HG03460 (cell line): Measurements from ENCODE around the gene NR2F6.
"Not testable (repeated sequence)": the region's sequence is repeated elsewhere in the genome, so short reads cannot be mapped to it uniquely, and the experiment has no call there.

Experiments
- ATAC-seq: cut with Tn5 transposase; IDR thresholded peaks from one replicate; pipeline ENCODE4 v1.9.1; 2021; ENCODE audit not compliant: unreplicated experiment

NR2F6 gene

DNA sequence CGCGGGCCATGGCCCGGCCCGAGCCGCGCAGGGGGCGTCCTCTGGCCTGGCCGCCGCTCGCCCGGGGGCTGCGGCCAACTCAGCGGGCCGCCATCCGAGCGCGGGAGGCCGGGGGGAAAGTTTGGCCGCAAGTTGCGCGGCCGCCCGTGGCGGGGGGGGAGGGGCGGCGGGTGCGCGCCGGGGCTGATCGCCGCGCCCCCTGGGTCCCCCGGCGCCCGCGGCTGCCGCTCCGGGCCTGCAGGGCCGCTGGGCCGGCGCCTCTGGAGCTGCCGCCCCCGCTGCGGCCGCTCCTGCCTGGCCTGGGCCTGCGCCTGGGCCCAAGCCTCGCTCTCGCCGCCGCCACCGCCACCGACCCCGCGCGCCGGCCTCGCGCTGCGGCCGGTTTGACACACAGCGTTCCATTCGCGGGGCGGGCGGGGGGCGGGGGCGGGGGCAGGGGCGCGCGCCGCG lies at the start of gene NR2F6:
TSS of gene NR2F6 (minus strand) at position 385 of the 450 bp plus-strand sequence. CDS start 699 bp downstream, outside the sequence.
- ATAC-seq, result peak; percentile 16

DNA sequence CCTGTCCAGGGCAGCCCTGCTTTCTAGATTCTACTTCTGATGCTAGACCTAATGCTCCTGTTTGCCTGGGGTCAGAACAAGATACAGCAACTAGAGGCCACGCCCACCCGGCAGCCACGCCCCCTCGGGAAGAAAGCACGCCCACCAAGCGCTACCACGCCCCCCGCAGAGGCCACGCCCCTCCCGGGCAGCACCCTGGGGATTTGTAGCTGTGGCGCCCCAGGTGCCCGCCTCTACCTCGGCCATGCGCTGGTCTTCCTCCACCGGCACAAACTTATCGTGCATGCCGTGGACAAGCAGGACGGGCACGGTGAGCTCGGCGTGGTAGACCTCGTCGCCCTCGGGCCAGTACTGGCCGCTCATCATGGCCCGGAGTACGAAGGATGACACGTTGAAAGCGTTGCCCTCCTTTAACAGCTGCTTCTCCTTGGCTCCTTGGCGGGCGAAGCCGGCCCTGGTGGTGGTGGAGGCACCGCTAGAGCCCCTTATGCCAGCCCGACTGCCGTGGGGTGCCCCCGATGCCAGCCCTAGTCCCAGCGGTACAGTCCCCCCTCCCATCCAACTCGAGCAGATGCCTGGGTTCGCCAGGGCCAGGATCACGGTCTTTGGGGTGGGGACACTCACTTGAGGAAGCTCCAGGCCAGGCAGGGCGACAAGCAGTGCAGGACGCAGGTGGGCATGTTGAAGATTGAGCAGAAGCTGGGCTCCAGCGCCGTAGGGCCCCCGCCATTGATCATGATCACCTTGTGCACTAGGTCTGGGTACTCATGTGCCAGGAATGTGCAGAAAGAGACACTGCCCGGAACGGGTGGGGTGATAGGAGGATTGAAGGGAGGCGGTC lies 48.6 kb upstream of the NR2F6 start:
- no peak for ATAC-seq

DNA sequence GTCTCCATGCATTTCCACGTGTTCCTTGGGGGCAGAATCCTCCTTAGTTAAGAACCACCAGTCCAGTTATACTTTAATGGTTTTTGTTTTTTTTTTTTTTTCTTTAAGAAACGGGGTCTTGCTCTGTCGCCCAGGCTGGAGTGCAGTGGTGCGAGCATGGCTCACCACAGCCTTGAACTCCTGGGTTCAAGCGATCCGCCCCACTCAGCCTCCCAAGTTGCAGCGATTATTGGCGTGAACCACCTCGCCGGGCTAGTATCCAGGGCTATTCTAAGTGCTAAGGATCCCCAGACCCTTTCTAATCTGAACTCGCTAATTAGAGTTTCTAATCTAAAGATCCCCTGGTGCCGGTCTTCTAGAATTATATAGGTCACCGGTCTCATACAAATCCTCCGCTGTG lies 47.9 kb upstream of the NR2F6 start:
- ATAC-seq, result no peak

DNA sequence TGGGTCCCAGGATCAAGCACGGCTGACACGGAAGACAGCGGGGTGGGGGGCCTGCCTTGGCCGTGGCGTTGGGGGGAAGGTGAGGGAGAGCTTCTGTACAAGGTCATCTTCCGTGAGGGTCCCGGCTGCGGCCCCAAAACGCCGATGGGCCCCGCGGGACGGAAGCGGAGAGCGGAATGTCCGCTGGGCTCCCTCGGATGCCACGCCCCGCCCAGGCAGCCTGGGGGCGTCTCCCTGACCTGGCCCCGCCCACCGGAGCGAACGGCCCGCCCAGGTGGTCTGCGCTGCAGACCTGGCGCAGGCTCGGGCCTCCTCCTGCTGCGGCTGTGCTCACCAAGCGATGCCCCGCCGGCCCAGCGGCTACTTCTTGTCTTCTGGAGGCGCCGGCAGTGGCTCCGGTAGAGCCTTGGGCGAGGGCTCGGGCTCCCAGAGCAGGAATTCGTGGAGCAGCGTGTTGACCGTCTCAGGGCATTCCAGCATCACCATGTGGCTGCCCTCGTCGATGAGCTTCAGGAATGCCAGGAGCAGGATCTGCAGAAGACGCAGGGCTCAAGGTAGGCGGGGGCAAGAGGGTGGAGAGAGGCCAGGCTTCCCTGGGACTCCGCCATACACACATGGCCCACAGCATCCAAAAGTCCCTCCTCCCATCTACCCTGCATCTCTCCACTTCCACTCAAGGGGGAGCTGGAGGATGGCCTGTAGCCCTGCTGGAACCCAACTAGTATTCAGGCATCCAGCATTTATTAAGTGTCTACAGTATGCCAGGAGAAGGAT lies 46.8 kb upstream of the NR2F6 start:
- peak; percentile 83 for ATAC-seq

DNA sequence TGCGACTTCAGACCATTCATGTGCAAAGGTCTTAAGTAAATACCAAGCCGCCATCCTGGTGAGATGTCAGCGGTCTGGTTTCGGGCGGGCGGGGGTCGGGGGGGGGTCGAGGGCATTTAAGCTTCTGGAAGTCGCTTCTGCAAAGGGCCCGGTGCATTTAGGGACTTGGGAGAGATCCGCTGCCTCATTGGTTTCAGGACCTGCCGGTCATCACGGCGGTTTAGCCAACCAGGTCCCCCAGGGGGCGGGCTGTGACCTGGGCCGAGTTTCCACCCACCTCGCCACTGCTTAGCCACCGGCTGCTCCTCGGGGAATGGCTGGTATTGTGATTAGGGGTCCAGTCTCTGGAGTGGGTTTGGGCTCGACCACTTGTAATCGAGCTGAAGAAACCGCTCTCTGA lies 43.8 kb upstream of the NR2F6 start:
- ATAC-seq, result no peak

DNA sequence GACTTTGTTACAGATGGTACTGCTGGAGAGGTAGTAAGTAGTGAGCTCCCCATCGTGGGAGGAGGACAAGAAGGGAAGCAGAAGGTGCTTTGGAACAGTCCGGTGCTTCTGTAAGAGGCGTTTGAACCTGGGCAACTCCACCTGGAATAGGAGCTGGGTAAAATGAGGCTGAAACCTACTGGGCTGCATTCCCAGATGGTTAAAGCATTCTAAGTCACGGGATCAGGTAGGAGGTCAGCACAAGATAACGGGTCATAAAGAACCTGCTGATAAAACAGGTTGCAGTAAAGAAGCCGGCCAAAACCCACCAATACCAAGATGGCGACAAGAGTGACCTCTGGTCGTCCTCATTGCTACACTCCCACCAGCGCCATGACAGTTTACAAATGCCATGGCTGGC lies 41.0 kb upstream of the NR2F6 start:
- no peak for ATAC-seq

DNA sequence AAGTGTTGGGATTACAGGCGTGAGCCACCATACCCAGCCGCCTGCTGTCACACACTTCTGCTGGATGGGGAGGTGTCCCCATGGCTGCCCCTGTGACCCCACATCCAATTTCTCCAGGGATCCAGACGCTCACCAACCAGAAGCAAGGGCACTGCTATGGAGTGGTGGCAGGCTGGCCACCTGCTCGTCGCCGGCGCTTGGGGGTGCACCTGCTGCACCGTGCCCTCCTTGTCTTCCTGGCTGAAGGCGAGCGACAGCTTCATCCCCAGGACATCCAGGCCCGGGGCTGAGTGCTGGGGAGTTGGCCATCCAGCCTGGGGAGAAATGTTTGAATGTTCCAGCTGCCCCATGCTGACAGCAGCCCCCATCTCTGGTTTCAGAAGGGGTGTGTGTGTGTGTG lies 40.5 kb upstream of the NR2F6 start:
- ATAC-seq, result no peak

DNA sequence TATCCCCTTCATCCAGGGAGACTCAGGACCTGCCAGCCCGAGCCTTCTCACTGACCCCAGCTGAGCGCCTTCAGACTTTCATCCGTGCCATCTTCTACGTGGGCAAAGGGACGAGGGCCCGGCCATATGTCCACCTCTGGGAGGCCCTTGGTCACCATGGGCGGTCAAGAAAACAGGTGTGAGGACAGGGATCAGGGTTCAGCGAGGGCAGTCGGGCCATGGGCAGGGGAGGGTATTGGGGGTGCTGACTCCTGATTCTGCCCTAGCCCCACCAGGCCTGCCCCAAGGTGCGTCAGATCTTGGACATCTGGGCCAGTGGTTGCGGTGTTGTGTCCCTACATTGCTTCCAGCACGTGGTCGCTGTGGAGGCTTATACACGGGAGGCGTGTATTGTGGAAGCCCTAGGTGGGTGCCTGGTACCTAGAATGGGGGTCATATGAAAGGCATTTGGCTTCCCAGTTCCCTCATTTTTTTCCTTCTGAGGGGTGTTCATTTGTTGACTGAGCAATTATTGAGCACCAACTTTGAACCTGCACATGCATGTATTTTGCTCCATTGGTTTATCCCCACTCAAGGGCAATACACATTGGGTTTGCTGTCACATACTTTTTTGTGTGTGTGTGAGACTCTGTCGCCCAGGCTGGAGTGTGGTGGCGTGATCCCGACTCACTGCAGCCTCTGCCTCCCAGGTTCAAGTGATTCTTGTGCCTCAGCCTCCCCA lies 39.9 kb upstream of the NR2F6 start:
- ATAC-seq, result no peak

DNA sequence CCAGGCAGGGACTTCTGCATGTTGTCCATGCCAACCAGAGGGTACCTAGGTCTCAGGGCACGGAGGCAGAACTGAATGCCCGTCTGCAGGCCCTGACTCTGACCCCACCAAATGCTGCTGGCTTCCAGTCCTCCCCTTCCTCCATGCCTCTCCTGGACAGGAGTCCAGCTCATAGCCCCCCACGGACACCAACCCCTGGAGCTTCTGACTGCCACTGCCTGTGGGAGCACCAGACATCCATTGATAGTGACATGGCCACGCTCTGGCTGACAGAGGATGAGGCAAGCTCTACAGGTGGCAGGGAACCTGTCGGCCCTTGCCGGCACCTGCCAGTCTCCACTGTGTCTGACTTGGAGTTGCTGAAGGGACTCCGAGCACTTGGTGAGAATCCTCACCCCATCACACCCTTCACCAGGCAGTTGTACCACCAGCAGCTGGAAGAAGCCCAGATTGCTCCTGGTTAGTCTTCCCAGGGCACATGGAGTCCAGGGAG lies 37.8 kb upstream of the NR2F6 start:
- ATAC-seq, result no peak

DNA sequence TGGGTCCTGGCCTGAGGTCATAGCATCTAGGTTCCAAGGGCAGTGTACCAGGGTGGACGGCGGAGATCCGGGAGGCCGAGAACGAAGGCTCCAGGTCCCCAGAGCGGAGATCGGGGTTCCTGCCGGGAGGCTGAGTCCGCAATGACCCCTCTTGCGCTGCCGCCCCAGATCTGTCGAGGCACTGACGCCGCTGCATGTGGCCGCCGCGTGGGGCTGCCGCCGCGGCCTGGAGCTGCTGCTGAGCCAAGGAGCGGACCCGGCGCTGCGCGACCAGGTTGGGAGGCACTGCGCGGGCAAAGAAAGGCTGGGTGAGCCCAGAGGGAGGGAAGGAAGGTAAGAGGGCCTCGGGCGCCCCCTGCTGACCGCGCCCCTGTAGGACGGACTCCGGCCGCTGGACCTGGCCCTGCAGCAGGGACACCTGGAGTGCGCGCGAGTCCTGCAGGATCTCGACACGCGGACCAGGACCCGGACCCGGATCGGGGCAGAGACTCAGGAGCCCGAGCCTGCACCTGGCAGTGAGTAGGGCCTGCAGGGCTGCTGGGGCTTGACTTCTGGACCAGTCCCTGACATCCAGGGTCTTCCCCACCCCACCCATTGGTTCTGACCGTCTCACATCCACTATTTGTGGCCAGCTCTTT lies 36.9 kb upstream of the NR2F6 start:
- peak; percentile 72 for ATAC-seq

DNA sequence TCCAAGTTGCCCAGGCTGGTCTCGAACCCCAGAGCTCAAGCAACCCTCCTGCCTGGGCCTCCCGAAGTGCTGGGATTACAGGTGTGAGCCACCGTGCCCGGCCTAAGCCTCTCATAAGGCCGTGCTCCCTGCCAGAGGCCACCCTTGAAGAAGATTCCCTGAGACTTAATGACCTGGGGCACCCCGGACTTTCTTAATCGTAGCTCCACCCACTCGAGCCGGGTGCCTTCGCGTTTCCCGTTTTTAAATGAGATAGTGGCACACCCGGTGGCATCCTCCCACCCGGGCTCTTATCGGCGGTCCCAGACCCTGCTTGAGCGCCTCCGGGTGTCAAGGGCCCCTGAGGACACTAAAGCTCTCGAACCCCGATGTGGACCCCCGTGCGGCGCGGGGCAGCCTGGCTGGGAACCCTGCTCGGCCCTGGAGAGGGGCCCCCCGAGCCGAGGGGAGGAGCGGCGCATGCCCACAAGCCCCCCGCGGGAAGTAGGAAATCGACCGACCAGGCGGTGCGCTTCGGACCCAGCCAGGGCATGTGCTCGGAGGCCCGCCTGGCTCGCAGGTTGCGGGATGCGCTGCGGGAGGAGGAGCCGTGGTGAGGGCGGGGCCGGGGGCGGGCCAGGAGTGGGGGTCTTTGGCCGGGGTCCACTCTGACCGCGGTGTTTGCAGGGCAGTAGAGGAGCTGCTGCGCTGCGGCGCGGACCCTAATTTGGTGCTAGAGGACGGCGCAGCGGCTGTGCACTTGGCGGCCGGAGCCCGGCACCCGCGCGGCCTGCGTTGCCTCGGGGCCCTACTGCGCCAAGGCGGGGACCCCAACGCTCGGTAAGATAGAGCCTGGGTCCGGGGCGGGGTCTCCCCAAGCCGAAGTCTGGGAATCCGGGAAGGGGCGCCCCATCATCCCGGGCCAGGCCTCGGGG lies 35.9 kb upstream of the NR2F6 start, which contains the start of gene ANKLE1:
TSS of gene ANKLE1 (plus strand) at position 511 of the 914 bp plus-strand sequence. CDS start at position 531, 20 bp downstream.
- ATAC-seq, result no peak

DNA sequence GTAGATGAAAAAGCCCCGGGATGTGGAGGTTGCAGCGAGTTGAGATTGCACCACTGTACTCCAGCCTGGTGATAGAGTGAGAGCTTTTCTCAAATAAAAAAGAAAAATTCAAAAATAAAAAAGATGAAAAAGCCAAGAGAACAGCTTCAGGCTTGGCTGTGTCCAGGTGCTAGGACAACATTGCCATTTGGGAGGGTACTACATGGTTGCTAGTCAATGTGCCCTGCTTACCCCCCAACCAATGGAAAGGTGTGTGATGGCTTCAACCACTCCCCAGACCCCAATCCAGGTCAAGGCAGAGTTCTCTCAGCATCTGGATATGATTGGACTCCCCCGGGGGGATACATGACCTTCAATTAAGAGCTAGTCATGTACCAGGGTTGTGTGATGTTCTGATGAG lies 33.7 kb upstream of the NR2F6 start:
- ATAC-seq, result no peak

DNA sequence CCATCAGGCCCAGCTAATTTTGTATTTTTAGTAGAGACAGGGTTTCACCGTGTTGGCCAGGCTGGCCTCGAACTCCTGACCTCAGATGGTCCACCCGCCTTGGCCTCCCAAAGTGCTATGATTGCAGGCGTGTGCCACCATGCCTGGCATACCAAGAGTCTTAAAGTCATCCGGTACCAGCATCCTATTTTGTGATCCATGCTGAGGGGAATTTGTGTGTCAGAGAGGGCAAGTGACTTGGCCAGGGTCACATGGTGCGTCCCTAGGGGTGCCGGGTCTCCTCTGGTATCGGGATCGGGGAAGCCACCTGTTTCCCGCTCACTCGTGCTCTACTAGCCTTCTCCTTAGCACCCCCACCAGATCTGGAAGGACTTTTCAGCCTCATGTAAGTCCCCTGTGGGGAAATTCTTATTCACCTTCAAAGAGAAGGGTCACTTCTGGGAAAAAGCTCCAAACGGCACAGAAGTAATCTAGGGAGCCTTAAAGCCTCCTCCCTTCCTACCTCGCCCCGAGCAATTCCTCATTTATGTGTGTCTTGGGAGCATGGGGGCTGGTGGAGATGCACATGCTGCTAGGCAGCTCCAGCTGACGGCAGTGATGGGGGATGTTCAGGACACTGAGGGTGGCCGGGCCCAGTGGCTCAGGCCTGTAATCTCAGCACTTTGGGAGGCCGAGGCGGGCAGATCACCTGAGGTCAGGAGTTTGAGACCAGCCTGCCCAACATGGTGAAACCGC lies 29.9 kb upstream of the NR2F6 start:
- no peak for ATAC-seq

DNA sequence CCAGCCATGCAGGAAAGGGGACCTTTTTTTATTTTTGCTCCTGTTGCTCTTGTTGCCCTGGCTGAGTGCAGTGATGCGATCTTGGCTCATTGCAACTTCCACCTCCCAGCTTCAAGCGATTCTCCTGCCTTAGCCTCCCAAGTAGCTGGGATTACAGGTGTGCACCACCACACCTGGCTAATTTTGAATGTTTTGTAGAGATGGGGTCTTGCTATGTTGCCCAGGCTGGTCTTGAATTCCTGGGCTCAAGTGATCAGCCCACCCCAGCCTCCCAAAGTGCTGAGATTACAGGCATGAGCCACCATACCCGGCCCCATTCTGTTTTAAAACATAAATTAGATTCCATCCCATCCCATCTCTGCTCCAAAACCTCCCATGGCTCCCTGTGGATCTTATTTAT lies 29.2 kb upstream of the NR2F6 start:
- not testable (repeated sequence) for ATAC-seq

DNA sequence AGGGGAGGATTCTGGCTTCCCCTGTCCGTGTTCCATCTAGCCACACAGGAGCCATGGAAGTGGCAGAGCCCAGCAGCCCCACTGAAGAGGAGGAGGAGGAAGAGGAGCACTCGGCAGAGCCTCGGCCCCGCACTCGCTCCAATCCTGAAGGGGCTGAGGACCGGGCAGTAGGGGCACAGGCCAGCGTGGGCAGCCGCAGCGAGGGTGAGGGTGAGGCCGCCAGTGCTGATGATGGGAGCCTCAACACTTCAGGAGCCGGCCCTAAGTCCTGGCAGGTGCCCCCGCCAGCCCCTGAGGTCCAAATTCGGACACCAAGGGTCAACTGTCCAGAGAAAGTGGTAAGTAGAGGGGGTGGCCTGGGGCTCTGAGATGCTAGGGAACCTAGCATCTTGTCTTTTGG lies 23.0 kb upstream of the NR2F6 start:
- no peak for ATAC-seq

DNA sequence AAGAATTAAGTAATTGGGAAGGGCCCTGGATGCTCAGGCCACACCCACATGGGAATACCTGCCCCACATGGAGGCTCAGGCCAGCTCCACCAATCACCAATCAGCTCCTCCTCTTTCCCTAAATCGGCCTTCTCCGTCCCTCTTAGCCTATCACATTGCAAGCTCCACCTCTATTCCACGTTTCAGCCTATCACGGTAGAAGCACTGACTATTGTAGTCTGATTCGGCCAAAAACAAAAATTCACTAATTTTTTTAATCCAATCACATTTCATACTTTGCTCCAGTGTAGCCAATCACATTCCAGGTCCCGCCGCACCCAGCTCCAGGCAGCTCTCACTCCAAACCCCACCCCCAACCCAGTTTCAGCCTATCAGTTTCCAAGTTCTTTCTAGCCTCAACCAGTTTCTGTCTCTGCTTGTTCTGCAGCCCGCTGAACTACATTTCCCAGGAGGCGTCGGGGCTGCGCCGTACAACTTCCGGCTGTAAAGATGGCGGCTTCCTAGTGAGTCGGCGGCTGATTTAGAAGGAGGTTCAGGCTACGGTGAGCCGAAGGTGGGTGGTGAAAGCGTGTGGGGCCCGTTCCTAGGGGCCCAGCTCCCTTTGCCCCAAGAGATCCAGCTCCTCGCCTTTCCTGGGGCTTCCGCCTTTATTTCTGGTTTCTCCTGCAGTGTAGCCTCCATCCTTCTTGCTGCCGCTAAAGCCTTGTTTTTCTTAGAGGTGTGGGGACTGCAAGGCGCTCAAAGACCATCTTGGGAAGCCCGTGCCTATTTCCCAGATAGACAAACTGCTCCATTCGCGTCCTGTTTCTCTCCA lies 21.5 kb upstream of the NR2F6 start, which contains the start of gene BABAM1:
TSS of gene BABAM1 (plus strand) at position 469 of the 814 bp plus-strand sequence. CDS start 1,364 bp downstream, outside the sequence.
- ATAC-seq, result peak; percentile 93

DNA sequence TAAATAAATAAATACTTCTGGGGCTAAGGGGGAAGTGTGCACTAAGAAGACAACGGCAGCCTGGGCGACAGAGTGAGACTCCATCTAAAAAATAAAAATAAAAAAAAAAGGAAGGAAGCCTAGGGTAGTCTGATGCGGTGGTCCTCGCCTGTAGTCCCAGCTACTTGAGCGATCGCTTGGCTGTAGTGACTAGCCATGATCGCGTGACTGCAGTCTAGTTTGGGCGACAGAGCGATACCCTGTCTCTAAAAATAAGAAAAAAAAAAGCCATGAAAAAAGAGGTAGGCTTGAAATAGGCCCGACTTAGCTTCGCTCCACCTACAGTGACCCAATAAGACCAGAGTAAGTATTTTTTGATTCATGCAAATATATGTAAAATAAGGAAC lies 20.9 kb upstream of the NR2F6 start:
- peak; percentile 10 for ATAC-seq

DNA sequence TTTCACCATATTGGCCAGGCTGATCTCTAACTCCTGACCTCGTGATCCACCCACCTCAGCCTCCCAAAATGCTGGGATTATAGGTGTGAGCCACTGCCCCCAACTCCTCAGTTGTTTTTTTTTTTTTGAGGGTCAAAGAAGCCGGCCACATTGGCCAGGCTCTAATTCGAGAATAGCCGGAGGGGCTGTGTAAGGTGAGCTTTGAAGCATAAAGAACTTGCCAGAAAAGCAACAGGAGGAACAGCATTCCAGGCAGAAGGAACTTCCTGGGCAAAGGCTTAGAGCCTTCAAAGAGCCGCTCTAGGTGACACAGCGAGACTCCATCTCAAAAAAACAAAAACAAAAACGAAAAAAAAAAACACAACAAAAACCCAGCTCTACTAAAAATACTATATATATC lies 20.3 kb upstream of the NR2F6 start:
- no peak for ATAC-seq
